OCI-M1 (cell line): Measurements from ENCODE around the gene POU6F2.
"Not testable (repeated sequence)": the region's sequence is repeated elsewhere in the genome, so short reads cannot be mapped to it uniquely, and the experiment has no call there.

Experiments used
- DNase-seq: peaks from one replicate; lab custom pipeline; 2025; lab: John Stamatoyannopoulos, UW

POU6F2 gene

DNA sequence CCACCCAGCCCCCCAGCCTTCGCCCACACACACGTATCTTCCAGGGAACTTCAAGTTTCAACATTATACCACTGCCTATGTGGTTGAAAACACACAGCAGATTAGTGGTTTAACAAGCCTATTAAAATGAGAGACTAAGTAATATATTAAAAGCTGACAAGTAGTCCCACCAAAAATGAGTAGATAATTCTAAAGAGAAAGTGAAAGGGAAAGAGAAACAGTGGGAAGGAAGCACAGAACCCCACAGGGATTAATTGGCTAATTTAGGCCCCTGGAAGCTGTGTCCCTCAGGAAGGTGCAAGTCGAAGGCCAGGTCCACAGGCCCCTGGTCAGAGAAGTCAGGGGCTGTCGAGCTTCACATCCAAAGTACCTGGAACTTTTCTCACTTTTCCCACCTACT lies 378.0 kb downstream of the POU6F2 start:
- peak; percentile 40 for DNase-seq

DNA sequence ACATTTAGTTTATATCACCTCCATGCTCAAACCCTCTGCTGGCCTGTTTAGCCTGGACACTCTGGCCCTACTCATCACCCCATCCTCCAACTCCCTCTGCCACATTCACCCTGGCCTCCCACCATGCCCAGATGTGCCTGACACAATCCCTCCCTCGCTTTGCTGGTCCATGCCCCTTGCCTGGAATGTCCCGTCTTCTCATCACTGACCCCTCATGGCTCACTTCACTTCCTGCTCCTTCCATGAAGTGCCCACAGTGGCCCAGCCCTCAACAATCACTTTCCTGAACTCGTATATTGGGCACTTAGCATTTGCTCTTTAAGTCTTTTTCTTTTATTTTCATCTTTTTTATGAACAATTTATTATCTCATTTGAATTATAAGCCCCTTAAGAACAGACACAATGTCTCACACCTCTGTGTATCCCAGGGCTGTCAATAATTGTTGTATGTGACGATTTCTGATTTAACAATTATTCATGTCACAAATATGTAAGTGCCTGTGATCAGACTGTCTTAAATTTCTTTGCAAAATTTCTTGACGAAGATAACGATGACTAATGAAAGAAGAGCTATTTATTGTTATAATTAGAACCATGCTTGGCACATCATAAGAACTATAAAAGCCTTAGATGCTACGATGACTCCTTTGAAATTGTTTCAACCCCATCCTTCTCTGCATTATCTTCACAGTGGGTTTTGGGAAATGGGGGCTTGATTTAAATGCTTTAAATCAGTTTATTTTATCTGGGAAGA lies 378.6 kb downstream of the POU6F2 start:
- no peak for DNase-seq

DNA sequence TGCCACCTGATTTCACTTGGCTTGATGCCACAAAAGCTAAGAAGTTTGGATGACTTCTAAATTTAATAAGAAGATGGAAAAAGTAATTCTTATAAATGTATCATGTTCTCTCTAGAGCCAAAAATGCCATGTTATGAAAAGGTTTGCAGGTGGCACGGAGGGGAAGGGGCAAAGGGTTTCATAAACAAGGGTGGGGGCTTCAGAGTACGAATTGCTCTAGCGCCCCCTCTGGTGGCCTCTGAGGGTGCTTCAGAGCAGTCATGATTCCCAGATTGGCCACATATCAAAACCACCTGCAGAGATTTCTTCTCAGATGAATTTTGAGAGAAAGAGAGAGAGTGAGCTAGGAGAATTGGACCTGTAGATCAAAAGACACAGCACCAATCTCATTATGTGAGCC lies 379.9 kb downstream of the POU6F2 start:
- peak; percentile 5 for DNase-seq

DNA sequence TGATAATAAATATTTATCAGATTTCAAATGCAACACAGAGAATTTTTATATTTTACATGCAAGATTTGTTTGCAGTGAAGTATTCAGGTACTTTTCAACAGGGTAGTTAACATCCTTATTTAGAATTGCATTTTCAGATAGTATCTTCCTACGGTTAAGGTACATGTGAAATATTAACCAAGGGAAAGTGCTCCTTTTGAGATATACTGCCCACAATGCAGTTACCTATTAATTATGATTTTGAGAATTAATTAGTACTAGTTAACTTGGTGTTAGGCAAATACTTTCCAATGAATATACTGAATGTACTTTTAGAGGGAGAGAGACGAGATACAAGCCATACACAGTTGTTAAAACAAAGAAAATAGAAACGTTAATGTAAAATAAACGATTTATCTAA lies 382.3 kb downstream of the POU6F2 start:
- DNase-seq, result no peak

DNA sequence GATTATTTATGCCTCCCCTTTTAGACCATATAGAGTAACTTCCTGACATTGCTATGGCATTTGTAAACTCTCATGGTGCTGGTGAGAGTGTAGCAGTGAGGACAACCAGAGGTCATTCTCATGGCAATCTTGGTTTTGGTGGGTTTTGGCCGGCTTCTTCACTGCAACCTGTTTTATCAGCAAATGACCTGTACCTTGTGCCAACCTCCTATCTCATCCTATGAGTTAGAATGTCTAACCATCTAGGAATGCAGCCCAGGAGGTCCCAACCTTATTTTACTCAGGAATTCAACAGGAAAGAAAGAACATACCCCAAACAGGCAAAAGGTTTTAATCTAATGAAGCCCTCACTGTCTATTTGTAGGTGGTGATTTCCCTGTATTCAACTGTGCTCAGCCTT lies 383.1 kb downstream of the POU6F2 start:
- DNase-seq, result no peak

DNA sequence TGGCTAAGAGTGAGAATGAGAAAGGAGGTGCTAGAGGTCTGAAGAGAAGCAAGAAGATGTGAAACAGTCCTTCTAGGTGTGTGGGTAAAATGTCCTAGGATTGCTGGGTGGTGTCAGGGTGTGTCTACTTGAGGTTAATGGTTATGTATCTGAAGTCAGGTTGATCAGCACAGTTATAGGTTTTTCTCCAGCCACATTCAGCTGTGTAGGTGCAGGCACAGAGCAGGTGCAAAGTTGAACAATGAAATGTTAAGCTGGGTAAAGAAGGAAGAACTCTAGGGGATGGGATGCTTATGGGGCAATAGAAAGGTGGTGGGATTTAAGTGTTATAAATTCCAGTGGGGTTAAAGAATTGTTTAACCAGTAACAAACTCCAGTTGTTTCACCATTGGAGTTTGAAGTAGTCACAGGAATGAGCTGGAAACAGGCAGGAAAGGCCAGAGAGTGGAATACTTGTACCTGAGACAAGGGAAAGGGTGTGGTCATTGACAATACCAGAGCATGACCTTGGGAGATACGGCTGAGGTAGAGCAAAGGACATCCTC lies 388.1 kb downstream of the POU6F2 start:
- no peak for DNase-seq

DNA sequence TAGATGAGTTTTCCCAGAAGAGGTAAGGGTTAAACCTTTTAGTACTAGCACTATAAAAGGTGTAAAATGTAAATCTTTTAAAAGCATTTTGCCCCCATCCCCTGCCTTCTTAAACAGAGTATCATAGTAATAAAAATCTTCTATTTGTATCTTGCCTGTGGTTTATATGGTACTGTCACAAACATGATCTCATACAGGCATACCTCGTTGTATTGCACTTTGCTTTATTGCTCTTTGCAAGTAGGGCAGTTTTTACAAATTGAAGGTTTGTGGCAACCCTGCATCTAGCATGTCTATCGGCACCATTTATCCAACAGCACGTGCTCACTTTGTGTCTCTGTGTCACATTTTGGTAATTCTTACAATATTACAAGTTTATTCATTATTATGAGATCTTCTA lies 389.7 kb downstream of the POU6F2 start:
- no peak for DNase-seq

DNA sequence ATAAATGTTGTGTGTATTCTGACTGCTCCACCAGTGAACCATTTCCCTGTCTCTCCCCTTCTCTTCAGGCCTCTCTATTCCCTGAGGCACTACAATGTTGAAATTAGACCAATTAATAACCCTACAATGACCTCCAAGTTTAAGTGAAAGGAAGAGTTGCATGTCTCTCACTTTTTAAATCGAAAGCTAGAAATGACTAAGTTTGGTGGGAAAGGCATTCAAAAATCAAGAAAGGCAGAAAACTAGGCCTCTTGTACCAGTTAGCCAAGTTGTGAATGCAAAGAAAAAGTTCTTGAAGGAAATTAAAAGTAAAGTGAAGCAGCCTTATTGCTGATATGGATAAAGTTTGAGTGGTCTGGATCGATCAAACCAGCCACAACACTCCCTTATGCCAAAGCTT lies 390.2 kb downstream of the POU6F2 start:
- DNase-seq, result no peak

DNA sequence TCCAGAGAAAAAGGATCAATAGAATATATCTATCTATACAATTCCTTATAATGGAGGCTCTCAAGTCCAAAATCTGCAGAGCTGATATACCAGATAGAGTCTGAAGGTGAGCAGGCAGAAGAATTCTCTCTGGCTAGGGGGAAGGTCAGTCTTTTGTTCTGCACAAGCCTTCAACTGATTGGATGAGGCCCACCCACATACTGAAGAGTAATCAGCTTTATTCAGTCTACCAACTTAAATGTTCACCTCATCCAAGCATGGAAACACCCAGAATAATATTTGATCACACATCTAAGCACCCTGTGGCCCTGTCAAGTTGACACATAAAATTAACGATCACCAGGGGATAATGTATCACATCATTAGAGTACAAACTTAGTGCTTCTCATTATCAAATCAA lies 394.7 kb downstream of the POU6F2 start:
- no peak for DNase-seq

DNA sequence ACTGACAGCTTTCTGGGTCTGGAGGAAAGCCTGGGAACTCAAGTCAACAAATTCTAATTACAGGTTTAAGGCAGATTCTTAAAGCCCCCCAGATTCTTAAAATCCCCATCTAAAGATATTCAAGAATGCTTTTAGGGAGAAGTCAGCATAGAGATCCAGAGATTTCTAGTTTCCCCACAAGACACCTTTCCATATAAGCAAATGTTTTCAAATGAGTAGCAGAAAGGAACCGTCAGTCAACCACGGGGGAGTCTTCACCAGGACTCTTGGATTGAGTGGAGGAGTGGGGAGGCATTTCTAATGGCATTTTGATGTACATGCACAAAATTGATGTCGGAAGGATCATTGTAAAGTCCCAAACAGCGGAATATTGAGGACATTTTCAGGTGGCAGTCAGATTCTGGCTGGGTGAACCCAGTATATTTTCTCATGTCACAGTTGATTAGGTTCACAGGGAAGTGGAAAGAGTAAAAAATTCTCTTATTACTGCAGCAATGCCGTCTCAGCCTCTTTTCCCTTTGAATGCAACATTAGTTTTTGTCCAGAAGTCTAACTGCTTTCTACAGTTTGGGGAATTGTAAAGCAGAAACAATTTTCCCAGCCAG lies 396.8 kb downstream of the POU6F2 start:
- no peak for DNase-seq

DNA sequence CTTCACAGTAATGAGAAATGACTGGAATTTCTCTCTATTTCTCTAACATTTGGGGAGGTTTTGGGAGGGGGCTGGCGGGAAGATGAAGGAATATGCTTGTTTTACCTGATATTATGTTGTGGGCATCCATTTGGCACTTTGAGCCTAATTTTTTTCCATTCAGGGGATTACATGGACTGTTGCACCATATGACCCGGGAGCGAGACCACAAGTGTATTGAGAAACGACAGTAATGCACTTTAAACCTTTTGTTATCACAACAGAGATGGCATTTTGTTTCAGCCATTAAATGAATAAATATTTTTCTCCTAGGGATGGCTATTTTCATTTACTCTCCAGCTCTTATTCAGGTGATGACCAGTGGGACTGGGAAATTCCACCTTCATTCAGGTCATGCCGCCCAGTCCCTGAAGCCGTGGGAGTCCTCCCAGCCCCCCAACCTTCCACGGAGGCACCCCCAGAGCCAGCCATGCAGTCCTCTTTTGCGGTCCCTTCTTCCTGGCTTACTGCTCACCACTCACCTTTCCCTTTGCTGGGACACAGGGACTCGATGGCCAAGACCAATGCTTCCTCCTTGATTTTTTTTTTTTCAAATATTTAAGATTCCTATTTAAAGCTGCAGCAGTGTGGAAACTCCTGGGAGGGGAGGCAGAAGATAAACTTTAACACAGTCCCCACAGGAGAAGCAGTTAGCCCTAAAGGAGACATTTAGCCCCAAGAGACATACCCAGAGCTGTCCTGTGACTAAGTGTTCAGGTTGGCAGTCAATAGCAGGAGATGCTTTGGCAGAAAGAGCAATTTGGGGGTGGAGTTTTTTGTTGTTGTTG lies 397.6 kb downstream of the POU6F2 start:
- no peak for DNase-seq

DNA sequence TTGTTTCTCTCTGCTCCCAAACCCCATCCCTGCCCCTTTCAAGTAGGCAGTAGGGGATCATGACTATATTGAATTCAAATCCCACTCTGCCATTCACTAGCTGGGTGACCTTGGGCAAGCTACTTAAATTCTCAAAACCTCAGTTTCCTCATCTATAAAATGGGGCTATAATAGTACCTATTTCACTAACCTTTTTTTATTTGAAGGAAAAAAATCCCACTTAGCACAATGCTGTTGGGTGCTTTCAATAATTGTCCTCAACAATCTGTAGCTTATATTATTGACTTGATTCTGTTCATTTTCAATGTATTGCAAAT lies 398.1 kb downstream of the POU6F2 start:
- no peak for DNase-seq

DNA sequence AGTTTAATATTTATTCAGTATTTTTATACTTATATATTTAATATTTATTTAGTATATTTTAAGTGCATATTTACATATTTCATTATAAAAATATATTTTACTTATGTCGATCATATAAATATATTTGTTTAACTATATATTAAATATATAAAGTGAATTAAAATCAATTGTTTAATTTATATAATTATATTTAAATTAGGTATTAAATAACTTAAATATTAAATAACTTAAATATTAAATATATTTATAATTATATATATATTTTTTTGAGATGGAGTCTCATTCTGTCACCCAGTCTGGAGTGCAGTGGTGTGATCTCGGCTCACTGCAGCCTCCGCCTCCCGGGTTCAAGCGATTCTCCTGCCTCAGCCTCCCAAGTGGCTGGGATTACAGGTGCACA lies 399.2 kb downstream of the POU6F2 start:
- not testable (repeated sequence) for DNase-seq

DNA sequence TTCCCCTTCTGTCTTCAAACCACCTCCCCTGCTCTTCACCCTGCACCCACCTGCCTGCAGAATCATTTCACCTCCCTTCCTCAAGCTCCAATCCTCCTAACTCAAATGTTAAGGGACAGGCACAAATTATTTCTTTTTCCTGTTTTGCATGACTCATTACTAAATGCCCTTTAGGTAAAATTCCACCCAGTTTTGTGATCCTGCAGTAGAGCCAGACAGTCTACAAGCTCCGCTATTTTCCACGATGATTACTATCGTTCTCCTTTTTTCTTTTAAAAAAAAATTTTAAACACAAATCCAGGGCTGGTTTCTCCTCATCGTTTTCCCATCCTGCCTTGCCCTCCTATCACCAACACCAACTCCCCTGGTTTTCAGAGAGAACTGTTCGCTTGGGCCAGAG lies 401.7 kb downstream of the POU6F2 start:
- no peak for DNase-seq

DNA sequence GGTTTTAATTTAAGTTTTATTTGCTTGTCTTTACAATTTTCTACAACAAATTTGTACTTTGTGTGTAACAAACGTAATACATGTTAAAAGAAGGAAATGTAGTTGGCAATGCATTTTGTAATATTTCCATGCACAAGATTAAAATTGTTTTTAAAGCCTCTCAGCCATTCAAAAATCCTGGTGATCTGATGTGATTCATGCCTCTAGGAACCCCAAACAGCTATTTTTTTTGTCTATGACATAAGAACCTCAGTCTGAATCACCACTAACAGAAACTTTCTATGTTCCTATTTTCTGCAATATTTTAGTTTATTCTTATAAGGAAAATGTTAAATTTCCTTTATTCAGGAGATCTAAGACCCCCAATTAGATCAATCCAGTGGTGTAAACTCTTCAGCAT lies 405.4 kb downstream of the POU6F2 start:
- no peak for DNase-seq

DNA sequence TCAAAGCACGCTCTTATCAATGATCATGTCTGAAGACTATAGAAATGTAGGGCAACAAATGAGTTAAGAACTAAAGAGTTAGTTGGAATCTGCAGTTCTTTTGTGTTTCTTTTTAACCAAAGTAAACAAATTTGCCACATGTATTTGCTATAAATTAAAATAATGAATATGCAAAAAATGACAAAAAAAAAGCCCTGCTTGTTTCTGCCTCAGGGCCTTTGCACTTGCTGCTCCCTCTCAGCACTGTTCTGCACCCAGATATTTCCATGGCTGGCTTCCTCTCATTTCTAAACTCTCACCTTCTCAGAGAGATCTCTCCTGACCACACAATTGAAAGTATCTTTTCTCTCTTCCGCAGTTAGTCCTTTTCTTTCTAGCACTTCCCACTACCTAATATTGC lies 406.7 kb downstream of the POU6F2 start:
- no peak for DNase-seq

DNA sequence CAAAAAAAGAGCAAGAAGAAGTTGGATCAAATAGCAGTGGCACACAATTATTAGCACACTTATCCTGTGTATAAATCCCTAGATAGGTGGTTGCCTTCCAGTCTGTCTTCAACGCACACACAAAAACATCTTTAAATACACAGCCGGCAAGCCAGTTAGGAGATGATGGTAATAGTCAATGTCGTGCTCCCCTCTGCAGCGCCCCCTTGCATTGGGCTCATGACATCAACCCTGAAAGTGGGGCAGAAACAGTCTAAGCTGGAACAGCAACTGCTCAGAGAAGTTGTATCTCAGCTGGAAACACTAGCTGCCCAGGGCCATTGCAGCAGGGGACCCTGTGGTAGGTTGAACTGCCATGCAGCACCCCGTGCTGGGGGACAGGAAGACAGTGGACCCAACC lies 409.0 kb downstream of the POU6F2 start:
- DNase-seq, result no peak

DNA sequence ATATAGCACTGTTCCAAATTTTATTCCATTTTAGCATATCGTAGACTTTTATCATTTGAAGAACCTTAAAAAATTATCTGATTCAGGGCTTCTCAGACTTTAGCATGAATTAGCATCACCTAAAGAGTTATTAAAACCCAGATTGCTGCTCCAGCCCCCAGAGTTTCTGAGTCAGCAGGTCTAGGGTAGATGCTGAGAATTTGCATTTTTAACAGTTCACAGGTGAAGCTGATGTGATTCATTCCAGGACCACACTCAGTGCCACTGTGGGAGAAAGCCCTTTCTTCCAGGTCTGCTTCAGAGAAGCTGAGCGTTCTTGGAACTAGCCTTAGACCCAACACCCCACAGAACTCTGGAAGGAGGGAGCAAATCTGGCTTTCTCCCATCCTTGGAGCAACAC lies 414.4 kb downstream of the POU6F2 start:
- no peak for DNase-seq

DNA sequence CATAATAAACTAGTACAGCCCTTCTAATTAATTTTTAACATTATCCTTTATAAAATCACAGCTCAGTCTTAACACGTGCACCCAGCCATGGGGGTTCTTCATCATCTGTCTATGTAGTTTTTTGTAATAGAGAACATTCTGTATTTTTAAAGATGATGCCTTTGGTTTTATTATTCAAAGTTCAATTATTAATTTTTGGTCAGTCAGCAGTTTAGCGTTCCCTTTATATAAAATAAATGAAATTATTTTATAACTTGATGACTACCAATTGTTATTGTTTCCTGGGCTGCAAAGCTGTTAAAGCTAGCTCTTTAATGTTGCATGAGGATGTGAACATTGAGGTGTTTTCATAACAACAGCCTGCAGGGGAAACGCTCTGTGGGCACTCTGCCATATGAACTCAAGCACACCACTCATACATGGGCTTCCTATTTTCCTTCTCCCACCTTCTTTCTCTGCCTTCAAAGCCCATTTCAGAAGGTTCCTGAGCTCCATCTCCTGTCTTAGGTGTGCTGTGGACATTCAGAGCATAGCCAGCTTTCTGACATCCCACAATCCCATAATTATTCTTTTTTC lies 416.5 kb downstream of the POU6F2 start:
- DNase-seq, result no peak

DNA sequence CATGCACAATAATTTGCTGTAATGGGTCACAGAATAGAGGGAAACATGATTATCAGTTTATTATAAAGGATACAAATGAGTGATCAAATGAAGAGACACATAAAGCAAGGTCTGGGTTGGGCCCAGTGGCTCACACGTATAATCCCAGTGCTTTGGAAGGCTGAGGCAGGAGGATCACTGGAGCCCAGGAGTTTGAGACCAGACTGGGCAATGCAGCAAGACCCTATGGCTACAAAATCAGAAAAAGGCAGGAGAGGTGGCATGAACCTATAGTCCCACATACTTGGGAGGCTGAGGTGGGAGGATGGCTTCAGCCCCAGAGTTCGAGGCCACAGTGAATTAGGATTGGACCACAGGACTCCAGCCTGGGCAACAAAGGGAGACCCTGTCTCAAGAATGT lies 421.7 kb downstream of the POU6F2 start:
- no peak for DNase-seq

DNA sequence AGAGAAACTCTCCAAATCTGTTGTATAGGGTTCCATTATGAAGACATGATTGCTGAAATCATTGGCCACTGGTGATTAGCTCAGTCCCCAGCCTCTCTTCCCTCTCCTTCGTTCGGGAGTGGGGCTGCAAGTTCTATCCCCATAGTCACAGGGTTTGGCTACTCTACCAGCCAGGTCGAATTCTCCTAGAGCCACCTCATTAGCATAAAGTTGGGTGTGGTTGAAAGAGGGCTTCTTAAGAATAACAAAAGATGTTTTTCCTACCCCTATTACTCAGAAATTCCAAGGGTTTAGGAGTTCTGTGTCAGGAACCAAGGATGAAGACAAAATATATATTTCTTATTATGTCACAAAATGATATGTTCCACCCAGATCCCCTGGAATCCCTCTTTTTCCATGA lies 422.3 kb downstream of the POU6F2 start:
- DNase-seq, result no peak

DNA sequence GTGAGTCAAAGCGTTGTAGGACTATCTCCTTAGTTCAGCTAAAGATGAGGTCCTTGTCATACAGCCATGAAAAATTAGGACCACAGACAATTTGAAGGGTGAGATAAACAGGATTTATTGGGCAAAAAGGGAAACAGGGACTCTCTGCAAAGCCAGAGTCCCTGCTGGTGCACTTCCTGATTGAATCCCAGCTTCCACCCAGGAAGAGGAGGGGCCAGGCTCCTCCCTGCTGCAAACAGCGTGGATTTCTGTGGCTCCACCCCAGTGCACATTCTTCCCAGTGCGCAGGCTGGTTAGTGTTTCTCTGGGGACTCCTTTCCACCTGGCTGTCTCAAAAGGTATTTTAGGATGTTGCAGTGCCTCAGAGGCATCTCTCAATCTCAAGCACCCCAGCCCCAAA lies 423.1 kb downstream of the POU6F2 start:
- no peak for DNase-seq

DNA sequence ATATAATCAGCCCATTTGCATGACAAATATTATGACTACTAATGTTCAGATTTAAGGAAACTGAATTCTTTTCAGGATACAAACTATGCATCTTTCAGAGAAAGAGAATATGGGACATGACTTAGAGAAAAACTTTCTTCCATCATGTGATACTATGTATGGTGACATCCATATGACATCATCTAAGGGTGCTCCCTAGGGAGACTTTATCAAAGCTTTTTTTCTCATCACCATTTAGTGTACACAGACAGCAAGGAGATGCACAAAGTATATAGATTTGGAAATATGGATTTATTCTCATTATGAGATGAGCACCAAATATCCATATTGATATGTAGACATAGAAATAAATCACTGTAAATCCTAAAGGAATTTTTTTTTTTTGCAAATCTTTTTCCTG lies 424.3 kb downstream of the POU6F2 start:
- no peak for DNase-seq
